Loucy (cell line): ENCODE results near the gene GAGE10.

ENCODE experiments used
- EZH2phosphoT487 ChIP-seq: fragments of 200-600 bp; IDR thresholded peaks from 2 replicates; pipeline ENCODE4 v1.6.1; 2018; ENCODE audit warnings: antibody characterized with exemption, mild to moderate bottlenecking, moderate library complexity, borderline replicate concordance
- TF ChIP-seq, protein P1 (sequence below): fragments of 200-600 bp; sonication (generic); conservative IDR thresholded peaks from 2 replicates; pipeline ENCODE4 v1.5.1; 2014; ENCODE audit warnings: mild to moderate bottlenecking, antibody characterized with exemption, low read length

DNA sequence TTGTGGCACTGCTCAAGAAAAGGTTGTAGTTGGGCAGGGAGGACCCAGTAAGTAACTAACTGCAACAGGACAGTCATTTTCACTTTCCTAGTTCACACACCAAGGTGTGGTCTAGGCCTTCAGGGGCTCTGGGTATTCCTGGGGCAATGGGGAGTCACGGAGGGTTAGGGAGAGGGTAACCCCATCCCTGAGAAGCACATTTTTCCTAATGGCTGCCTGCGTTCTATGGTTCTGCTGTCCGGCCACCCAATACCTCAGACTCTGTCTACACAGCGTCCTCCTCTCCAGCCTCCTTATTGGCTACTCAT is 34.8 kb upstream of the GAGE10 start:
- TF ChIP-seq, protein P1, sequence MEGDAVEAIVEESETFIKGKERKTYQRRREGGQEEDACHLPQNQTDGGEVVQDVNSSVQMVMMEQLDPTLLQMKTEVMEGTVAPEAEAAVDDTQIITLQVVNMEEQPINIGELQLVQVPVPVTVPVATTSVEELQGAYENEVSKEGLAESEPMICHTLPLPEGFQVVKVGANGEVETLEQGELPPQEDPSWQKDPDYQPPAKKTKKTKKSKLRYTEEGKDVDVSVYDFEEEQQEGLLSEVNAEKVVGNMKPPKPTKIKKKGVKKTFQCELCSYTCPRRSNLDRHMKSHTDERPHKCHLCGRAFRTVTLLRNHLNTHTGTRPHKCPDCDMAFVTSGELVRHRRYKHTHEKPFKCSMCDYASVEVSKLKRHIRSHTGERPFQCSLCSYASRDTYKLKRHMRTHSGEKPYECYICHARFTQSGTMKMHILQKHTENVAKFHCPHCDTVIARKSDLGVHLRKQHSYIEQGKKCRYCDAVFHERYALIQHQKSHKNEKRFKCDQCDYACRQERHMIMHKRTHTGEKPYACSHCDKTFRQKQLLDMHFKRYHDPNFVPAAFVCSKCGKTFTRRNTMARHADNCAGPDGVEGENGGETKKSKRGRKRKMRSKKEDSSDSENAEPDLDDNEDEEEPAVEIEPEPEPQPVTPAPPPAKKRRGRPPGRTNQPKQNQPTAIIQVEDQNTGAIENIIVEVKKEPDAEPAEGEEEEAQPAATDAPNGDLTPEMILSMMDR: no peak
- TF ChIP-seq EZH2phosphoT487: no peak
